GM08714 (cell line): Measurements from ENCODE around the gene MARS1.

ENCODE experiments used
- H3K4me3 ChIP-seq: fragments of 200-500 bp; sonication (Bioruptor generic); 2 replicates; pipeline ENCODE4 v1.5.1; 2014; ENCODE audit warnings: mild to moderate bottlenecking, low read length, inconsistent platforms
- ZNF274 ChIP-seq: IDR thresholded peaks from 2 replicates; pipeline ENCODE4 v1.6.1; 2012; ENCODE audit warnings: mild to moderate bottlenecking, low read depth, low read length

MARS1 gene

GRCh38 chr12:57474430-57474829 is 13.4 kb upstream of the MARS1 start:
- no peak for TF ChIP-seq ZNF274
- no peak overlapping the region for H3K4me3 ChIP-seq

GRCh38 chr12:57474862-57475261 is 13.0 kb upstream of the MARS1 start:
- TF ChIP-seq ZNF274: no peak
- H3K4me3 ChIP-seq: no peak overlapping the region

GRCh38 chr12:57475271-57476161 is 12.4 kb upstream of the MARS1 start:
- TF ChIP-seq ZNF274: no peak

GRCh38 chr12:57476162-57476992 is 11.5 kb upstream of the MARS1 start:
- no peak for TF ChIP-seq ZNF274
- peak overlapping the region; percentile 61; the same call in 1 of the 2 replicates for H3K4me3 ChIP-seq

More at GRCh38 chr12:57475271-57476161, 12.4 kb upstream of the MARS1 start:
- H3K4me3 ChIP-seq: peak overlapping the region; percentile 61; the same call in 1 of the 2 replicates

GRCh38 chr12:57476993-57477709 is 10.7 kb upstream of the MARS1 start:
- TF ChIP-seq ZNF274: no peak
- peak overlapping the region; percentile 61; the same call in 1 of the 2 replicates for H3K4me3 ChIP-seq

- TF ChIP-seq ZNF274: no peak
- H3K4me3 ChIP-seq: peak overlapping the region; percentile 61; the same call in 1 of the 2 replicates
Measured at GRCh38 chr12:57477710-57478681, 9.9 kb upstream of the MARS1 start.

- no peak for TF ChIP-seq ZNF274
- peak overlapping the region; percentile 61; the same call in 1 of the 2 replicates for H3K4me3 ChIP-seq
Measured at GRCh38 chr12:57479043-57479375, 8.9 kb upstream of the MARS1 start.

- TF ChIP-seq ZNF274: no peak
- peak within 1 kb of the TSS; percentile 61; the same call in 1 of the 2 replicates for H3K4me3 ChIP-seq
Measured at GRCh38 chr12:57479376-57480115, 8.3 kb upstream of the MARS1 start, which contains the start of gene ARHGAP9. Gene ARHGAP9, minus strand, starts transcription at chr12:57479866. Its CDS starts 460 bp downstream, at chr12:57479406.

- TF ChIP-seq ZNF274: no peak
- no peak overlapping the region for H3K4me3 ChIP-seq
Measured at GRCh38 chr12:57481671-57482070, 6.2 kb upstream of the MARS1 start.

GRCh38 chr12:57483466-57483865 is 4.4 kb upstream of the MARS1 start:
- H3K4me3 ChIP-seq: no peak overlapping the region
- no peak for TF ChIP-seq ZNF274

- no peak overlapping the region for H3K4me3 ChIP-seq
- TF ChIP-seq ZNF274: no peak
Measured at GRCh38 chr12:57485695-57486094, 2.2 kb upstream of the MARS1 start.

- H3K4me3 ChIP-seq: no peak overlapping the region; the same call in 1 of the 2 replicates
- TF ChIP-seq ZNF274: no peak
Measured at GRCh38 chr12:57487055-57487596, 742 bp upstream of the MARS1 start.
